ENCODE measurements around the gene EIF5AL1. TPM values are rescaled to one million over a fixed set of nuclear protein-coding genes. Genes with fewer than 3 reads are reported as not detected.
A peak's percentile ranks its signal among the peaks of the same experiment; 100 is the strongest.

EIF5AL1 gene
- total and polyA plus RNA-seq, 9 of the 15 experiments (the other 6 are each of a cell fraction or from before 2014, with no cell fraction given) = 0.03 to 3.4 (median 0.53) TPM; not detected in 1

DNA sequence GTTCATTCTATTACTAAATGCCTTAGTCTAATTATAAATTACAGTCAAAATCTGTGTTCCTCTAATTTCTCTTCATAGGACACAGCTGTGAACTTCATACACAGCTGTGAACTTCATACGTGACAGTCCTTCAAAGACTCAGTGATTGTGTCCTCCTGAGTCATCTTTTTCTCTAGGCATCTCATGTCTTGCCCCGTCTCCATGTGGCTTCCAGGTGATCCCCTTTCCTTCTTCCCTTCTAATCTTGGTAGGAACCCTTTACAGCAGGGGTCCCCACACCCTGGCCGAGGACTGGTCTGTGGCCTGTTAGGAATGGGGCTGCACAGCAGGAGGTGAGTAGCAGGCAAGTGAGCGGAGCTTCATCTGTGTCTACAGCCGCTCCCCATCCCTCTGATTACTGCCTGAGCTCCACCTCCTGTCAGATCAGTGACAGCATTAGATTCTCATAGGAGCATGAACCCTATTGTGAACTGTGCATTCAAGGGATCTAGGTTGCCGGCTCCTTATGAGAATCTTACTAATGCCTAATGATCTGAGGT is 14.0 kb upstream of the EIF5AL1 start:
- Histone ChIP-seq H3K27me3 (ENCODE audit: control insufficient read depth in 2 of 2, insufficient read depth in 2 of 2, low read length in 2 of 2) (peaks cover 30 to 61% of the 10 kb centered on the region in 2 experiments), H3K9me3 (replicated peaks; ENCODE audit: control insufficient read depth, insufficient read depth, low read depth, low read length) (no peaks in the 10 kb centered on the region), H3K79me2 (ENCODE audit: control insufficient read depth, insufficient read depth, low read length) (no peaks in the 10 kb centered on the region), H2AFZ (ENCODE audit: low read depth, low read length) (no peak overlapping the region), H3K9ac (ENCODE audit: insufficient read depth in 1 of 2, low read depth in 2 of 2, low read length in 2 of 2) (no peak overlapping the region), H3K27ac (ENCODE audit: extremely low read depth, low read depth, low read length) (no peak overlapping the region), H3K36me3 (ENCODE audit: control insufficient read depth, insufficient read depth, low read length) (no peaks in the 10 kb centered on the region), H3K9me1 (ENCODE audit: control insufficient read depth, insufficient read depth, low read length) (no peaks in the 10 kb centered on the region), H4K20me1 (replicated peaks; ENCODE audit: control insufficient read depth, insufficient read depth, low read length) (no peaks in the 10 kb centered on the region), H3K4me2 (ENCODE audit: insufficient read depth, low read length) (no peak overlapping the region), H3K4me3 (no peak overlapping the region), H3K4me1 (replicated peaks in 1 of 2; ENCODE audit: control insufficient read depth in 2 of 2, insufficient read depth in 2 of 2, low read length in 2 of 2) (no peaks in the 10 kb centered on the region; a peak in 1 of 5 replicates)
- FAIRE-seq (no peak), ATAC-seq (no peak), DNase-seq (ENCODE audit: extremely low read depth in 1 of 4, low spot score in 3 of 4) (peak in 1 of 4 experiments; percentile 12)
- TF ChIP-seq RAD21 (CRISPR knock-in tag; conservative IDR thresholded peaks at IDR 0.05 in 1 of 2, IDR thresholded peaks at IDR 0.05 in 1 of 2) = peak in 1 of 2 experiments; percentile 24; a peak in 2 of 4 replicates
- TF ChIP-seq PCBP1 (IDR thresholded peaks at IDR 0.05; ENCODE audit: low read depth, low read length, poor library complexity, severe bottlenecking) = no peak
- BruUV-seq (replicated peaks) = no TSS peak
- ChIA-PET CTCF (ENCODE audit: low intra/inter-chr PET ratio) (no interaction called here), POLR2A (interaction anchor here (0.6 to 1.5 kb wide), 3 partner anchors 8 to 937 kb away, joined by 3 to 6 read pairs (median 4); no protein-coding TSS in a partner anchor)
- in situ Hi-C loops (cut with MboI) = no loop called here
- intact Hi-C loops (cut with micrococcal nuclease) = no loop called here
- 2% methylated on average over 6 of the region's 6 CpGs for WGBS (ENCODE audit: insufficient coverage, low coverage, missing lambda C conversion rate)

- no TSS peak for BruUV-seq (replicated peaks)
- Histone ChIP-seq H3K27me3 (ENCODE audit: control insufficient read depth in 2 of 2, insufficient read depth in 2 of 2, low read length in 2 of 2) (peaks cover 22 to 49% of the 10 kb centered on the region in 2 experiments), H3K4me2 (ENCODE audit: insufficient read depth, low read length) (no peak overlapping the region), H3K27ac (ENCODE audit: extremely low read depth, low read depth, low read length) (no peak overlapping the region), H3K9ac (ENCODE audit: insufficient read depth in 1 of 2, low read depth in 2 of 2, low read length in 2 of 2) (no peak overlapping the region), H3K9me3 (replicated peaks; ENCODE audit: control insufficient read depth, insufficient read depth, low read depth, low read length) (no peaks in the 10 kb centered on the region), H3K4me3 (no peak overlapping the region), H4K20me1 (replicated peaks; ENCODE audit: control insufficient read depth, insufficient read depth, low read length) (peaks cover 5% of the 10 kb centered on the region), H3K36me3 (ENCODE audit: control insufficient read depth, insufficient read depth, low read length) (no peaks in the 10 kb centered on the region), H3K9me1 (ENCODE audit: control insufficient read depth, insufficient read depth, low read length) (no peaks in the 10 kb centered on the region), H3K79me2 (ENCODE audit: control insufficient read depth, insufficient read depth, low read length) (no peaks in the 10 kb centered on the region), H2AFZ (ENCODE audit: low read depth, low read length) (no peak overlapping the region), H3K4me1 (replicated peaks in 1 of 2; ENCODE audit: control insufficient read depth in 2 of 2, insufficient read depth in 2 of 2, low read length in 2 of 2) (no peaks in the 10 kb centered on the region)
- ATAC-seq = peak; percentile 98
- ChIA-PET CTCF (ENCODE audit: low intra/inter-chr PET ratio) (interaction anchor here (0.8 kb wide), 1 partner anchor 129 kb away, joined by 7 read pairs; no protein-coding TSS in a partner anchor), POLR2A (interaction anchor here (0.7 to 0.8 kb wide), 2 partner anchors 119 to 128 kb away, joined by 4 to 7 read pairs; no protein-coding TSS in a partner anchor)
- intact Hi-C loops (cut with micrococcal nuclease) (no loop called here), in situ Hi-C loops (cut with MboI) (no loop called here)
- DNase-seq (ENCODE audit: extremely low read depth in 1 of 4, low spot score in 3 of 4) = peak in 3 of 4 experiments; percentile 41 to 61 (median 55)
- FAIRE-seq = peak; percentile 85
- 6% methylated on average over 7 of the region's 7 CpGs for WGBS (ENCODE audit: insufficient coverage, low coverage, missing lambda C conversion rate)
- TF ChIP-seq DEAF1 (CRISPR knock-in tag; IDR thresholded peaks at IDR 0.05) = peak; percentile 55; the same call in 1 of the 2 replicates
- peak; percentile 85; the same call in 1 of the 2 replicates for TF ChIP-seq STAG1 (CRISPR knock-in tag; IDR thresholded peaks at IDR 0.05; ENCODE audit: borderline replicate concordance)
- peak; percentile 64 to 86 for TF ChIP-seq RAD21 (CRISPR knock-in tag; conservative IDR thresholded peaks at IDR 0.05 in 1 of 2, IDR thresholded peaks at IDR 0.05 in 1 of 2)
- no peak for TF ChIP-seq OTX1 (CRISPR knock-in tag; IDR thresholded peaks at IDR 0.05)
- TF ChIP-seq, protein P1, sequence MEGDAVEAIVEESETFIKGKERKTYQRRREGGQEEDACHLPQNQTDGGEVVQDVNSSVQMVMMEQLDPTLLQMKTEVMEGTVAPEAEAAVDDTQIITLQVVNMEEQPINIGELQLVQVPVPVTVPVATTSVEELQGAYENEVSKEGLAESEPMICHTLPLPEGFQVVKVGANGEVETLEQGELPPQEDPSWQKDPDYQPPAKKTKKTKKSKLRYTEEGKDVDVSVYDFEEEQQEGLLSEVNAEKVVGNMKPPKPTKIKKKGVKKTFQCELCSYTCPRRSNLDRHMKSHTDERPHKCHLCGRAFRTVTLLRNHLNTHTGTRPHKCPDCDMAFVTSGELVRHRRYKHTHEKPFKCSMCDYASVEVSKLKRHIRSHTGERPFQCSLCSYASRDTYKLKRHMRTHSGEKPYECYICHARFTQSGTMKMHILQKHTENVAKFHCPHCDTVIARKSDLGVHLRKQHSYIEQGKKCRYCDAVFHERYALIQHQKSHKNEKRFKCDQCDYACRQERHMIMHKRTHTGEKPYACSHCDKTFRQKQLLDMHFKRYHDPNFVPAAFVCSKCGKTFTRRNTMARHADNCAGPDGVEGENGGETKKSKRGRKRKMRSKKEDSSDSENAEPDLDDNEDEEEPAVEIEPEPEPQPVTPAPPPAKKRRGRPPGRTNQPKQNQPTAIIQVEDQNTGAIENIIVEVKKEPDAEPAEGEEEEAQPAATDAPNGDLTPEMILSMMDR (IDR thresholded peaks at IDR 0.05 in 2 of 3, conservative IDR thresholded peaks at IDR 0.05 in 1 of 3; ENCODE audit: insufficient read depth in 2 of 3, low read depth in 1 of 3, low read length in 3 of 3) = peak; percentile 70 to 79 (median 72)
Observed at GRCh38 chr10:79502561-79503309, 9.6 kb upstream of the EIF5AL1 start.
